GM18867 (cell line): ENCODE data around the gene PSMD11.
"Not testable (repeated sequence)": the region's sequence is repeated elsewhere in the genome, so short reads cannot be mapped to it uniquely, and the experiment has no call there.

Source experiments
- ATAC-seq: cut with Tn5 transposase; IDR thresholded peaks from one replicate; pipeline ENCODE4 v1.9.1; 2021; ENCODE audit warnings: mild to moderate bottlenecking, moderate library complexity; ENCODE audit not compliant: unreplicated experiment

Gene PSMD11

DNA sequence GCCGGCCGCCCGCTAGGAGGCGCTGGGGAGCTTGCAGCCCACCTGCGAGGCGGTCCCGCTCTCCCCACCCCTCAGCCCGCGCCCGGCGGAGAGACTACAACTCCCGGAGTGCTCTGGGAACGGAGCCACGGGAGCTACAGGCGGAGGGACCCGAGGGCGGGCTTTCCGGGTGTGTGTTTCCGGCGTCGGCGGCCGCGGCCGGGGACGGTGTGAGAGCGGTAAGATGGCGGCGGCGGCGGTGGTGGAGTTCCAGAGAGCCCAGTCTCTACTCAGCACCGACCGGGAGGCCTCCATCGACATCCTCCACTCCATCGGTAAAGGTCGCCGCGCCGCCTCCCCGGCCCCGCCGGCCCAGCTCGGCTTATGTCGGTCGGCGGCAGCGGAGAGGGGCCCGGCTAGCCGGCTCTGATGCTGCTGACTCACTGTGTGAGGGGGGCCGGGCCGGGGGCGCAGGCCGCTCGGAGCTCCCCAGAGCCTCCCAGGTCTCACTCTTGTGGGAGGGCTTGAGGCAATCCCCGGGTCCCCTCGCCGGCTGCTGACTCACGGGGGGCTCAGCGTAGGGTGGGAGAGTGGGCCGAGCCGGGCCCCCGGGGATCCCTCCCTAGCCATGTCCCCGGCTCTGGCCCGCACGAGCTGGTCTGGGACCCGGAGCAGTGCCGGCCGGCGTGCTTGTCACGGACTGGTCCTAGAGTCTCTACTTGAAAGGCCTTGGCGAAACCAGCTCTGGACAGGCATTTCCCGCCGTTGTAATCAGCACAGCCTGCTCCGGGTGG, at the start of gene PSMD11:
Gene PSMD11 (plus strand): TSS at position 210 of the 773 bp plus-strand sequence. CDS start 14 bp downstream, at position 224.
- ATAC-seq = peak; percentile 89

DNA sequence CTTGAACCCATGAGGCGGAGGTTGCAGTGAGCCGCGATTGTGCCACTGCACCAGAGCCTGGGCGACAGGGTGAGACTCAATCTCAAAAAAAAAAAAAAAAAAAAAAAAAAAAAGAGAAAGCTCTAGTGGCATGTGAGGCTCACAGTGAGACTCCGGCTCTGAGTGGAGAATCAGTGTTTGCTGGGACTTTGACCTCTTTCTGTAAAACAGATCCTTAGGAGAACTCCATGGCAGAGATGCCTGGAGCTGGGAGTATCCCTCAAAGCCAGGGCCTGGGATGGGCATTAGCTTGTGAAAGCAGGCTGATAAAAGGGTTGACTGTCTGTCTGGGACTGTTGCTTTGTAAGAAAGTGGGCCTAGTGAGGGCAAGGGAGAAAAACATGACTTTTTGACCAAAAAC, 48.0 kb upstream of the PSMD11 start:
- no peak for ATAC-seq

DNA sequence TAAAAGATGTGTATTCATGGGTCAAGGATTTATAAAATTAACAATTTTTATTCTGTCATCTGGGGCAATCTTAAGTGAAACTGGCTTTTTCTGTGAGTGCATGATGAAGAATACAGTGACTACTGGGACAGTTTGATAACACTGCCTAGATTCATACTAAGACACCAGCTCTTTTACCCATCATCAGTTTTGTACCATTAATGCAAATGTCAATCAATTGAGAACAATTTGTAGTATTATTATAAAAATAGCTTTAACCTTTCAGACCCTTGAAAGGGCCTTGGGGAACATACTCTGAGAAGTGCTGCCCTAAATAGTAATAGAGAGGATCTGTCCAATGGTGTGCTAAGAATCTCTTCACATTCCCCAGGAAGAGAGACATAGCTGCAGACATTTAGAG, 45.4 kb upstream of the PSMD11 start:
- no peak for ATAC-seq

DNA sequence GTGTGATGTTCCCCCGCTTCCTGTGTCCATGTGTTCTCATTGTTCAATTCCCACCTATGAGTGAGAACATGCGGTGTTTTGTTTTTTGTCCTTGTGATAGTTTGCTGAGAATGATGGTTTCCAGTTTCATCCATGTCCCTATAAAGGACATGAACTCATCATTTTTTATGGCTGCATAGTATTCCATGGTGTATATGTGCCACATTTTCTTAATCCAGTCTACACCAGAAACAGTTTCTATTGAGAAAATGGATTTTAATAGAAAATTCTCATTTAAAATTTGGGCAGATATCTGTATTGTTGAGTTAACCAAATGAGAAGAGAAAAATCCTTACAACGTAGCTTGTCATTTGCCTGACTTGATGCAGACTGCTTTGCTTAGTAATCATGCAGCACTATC, 34.2 kb upstream of the PSMD11 start:
- not testable (repeated sequence) for ATAC-seq

DNA sequence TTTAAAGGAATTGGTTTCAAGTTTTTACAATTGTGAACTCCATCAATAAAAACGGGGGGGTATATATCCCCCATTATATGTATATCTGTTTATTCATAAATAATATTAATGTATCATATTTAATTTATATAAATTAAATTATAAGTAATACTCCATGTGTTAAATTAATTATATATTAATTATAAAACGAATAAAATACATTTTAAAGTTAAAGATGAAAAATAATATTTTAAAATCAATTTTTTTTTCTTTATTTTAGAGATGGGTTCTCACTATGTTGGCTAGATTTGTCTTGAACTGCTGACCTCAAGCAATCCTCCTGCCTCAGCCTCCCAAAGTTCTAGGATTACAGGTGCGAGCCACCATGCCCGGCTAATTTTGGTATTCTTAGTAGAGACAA, 17.4 kb upstream of the PSMD11 start:
- no peak for ATAC-seq

DNA sequence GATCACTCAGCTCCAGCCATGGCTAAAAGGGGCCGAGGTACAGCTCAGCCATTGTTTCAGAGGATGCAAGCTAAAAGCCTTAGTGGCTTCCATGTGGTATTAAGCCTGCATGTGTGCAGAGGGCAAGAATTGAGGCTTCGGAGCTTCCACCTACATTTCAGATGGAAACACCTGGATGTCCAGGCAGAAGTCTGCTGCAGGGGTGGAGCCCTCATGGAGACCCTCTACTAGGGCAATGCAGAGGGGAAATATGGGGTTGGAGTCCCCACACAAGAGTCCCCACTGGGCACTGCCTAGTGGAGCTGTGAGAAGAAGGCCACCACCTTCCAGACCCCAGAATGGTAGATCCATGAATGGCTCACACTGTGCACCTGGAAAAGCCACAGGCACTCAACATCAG, 14.7 kb upstream of the PSMD11 start:
- ATAC-seq = no peak

DNA sequence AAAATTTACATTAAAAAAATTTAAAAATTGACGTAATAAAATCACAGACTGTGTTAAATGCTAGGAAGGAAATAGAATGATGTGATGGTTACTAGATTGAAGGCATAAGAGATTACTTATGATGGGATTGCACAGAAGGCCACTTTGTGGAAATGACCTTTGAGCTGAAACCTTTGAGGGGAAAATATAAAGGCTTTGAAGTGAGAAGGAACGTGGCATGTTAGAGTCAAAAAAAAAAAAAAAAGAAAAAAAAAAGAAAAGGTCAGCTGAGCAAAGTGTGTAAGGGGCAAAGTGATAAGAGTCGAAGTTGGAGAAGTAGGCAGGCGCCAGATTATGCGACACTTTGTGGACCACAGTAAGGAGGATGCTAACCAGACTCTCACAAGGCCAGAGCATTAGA, 3.6 kb upstream of the PSMD11 start:
- no peak for ATAC-seq

DNA sequence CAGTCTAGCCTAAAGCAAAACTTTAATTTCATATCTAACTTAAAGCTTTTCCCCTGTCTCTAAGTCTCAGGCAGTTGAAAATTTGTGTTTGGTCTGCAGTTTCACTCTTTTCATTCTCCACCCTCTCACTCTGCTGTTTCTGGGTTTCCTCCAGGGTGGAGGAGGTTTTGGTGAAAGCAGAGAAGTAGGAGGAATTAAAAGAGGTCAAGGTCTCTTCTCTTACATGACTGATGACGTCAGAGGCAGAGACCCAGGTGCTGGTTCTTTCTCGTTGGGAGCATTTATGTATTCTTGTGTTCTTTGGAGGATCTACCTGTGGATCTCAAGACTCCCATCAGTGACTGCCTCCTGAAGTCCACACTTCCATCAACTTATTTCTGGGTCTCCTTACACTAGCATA, 2.4 kb upstream of the PSMD11 start:
- no peak for ATAC-seq

DNA sequence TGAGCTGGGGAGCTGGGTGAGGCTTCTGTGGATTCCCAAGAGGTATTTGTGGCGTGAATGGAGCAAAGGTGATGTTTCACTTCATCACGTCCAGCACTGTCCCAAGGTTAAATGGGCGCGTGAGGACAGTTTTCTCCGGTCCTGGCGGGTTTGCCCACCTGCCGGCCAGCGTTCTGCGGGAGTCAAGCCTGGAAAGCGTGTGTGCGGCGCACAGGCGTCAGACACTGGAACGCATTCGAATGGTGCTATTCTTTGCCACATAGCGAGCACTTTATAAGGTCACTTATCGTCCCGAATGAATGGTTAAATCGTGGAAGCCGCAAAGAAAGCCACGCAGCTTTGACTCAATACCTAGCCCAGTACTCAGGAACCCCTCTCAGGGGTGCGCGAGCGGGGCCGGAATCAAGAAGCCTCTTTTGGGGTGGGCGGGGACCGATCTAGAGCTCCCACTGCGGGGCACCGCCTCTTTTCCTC, 446 bp upstream of the PSMD11 start:
- ATAC-seq = no peak

DNA sequence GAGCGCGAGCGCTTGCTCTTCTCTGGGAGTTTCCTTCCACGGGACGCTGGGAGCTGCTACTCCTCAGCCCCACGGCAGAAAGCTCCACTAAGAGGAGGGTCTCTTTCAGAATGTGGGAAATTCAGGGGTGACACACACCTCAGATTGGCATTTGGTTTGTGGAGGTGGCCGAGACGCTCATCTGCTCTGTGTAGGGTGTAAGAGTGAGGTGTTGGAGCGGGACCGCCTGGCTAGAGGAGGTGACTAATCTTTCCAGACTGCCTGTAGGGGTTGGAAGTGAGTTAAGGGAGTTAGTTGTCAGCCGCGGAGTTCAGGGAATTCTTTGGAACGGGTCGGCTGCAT, 735 bp downstream of the PSMD11 start:
- ATAC-seq = peak; percentile 11

DNA sequence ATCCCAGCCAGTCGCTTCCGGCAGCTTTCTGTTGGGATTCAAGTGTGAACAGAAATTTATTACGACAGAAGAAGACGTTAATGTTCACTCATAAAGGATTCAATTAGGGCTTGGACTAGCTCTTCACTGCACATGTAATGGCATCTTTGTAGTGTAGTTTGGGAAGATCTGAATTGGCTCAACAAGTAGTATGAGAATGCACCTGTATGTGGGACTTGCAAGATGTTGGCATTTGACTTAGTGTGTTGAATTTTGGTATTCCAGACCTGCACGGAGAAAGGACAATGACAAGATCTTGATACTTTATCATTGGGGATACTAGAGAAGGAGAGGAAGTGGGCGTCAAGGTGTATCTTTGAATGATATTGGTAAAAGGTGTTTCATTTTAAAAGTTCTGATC, 1.2 kb downstream of the PSMD11 start:
- ATAC-seq = no peak

DNA sequence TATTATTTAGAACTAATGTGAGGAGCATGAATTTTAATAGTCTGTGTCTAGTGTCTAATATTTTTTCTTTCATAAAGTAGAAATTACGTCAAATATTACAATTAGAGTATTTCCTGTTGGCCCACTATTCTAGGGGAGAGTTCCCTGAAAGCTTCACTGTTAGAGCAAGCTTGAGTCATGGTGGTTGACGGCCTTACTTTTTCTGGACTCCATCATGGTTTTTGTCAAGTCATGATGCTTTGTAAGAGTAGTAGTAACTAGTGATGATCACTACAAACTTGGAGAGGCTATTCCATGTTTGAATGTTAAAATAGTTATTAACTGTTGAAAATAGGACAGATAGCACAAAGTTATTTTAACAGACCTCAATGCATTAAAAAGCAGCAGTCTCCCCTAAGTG, 1.7 kb downstream of the PSMD11 start:
- no peak for ATAC-seq

DNA sequence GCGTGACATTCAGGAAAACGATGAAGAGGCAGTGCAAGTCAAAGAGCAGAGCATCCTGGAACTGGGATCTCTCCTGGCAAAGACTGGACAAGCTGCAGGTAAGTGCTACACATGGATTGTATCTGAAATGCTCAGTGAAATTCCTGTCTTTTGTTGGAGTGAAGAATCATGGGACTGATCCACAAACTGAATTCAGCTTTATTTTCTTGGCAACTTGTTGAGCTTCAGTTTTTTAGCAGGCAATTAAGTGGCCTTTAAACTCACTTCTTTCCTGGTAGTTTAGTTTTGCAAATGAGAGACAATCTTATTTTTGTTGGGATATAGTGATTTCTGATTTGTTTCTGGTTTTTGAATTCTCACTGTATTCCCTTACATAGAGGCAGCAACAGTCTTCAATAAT, 2.6 kb downstream of the PSMD11 start:
- no peak for ATAC-seq

DNA sequence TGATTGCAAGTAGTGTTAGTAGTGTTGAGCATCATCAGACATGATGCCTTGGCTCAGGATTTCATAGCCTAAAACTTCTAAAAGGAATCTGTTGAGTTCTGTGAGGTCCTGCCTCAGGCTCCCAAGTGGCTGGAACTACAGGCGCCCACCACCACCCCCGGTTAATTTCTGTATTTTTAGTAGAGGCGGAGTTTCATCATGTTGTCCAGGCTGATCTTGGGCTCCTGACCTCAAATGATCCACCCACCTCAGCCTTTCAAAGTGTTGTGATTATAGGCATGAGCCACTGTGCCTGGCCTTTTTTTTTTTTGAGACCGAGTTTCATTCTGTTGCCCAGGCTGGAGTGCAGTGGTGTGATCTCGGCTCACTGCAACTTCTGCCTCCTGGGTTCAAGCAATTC, 5.7 kb downstream of the PSMD11 start:
- no peak for ATAC-seq

DNA sequence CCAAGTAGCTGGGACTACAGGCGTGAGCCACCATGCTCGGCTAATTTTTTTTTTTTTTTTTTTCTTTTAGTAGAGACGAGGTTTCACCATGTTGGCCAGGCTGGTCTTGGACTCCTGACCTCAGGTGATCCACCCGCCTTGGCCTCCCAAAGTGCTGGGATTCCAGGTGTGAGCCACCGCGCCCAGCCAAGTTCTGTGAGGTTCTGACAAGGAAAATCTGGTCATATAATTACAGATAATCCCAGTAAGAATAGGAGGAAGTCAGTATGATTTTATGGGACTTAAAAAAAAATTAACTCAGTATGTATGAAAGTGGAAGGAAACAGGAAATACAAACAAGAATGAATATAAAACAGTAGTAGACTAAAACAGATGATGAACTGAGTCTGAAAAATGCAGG, 6.1 kb downstream of the PSMD11 start:
- ATAC-seq = not testable (repeated sequence)

DNA sequence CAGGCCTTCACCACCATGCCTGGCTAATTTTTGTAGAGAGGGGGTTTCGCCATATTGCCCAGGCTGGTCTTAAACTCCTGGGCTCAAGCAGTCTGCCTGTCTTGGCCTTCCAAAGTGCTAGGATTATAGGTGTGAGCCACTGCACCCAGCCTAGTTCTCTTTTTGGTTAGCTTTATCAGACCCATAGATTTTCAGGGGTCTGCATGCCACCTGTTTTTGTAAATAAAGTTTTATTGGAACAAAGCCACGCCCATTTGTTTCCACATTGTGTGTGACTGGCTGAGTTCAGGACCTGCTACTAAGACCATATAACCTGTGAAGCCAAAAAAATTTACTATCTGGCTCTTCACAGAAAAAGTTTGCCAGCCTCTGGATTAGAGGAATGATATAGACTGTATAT, 7.6 kb downstream of the PSMD11 start:
- ATAC-seq = no peak

DNA sequence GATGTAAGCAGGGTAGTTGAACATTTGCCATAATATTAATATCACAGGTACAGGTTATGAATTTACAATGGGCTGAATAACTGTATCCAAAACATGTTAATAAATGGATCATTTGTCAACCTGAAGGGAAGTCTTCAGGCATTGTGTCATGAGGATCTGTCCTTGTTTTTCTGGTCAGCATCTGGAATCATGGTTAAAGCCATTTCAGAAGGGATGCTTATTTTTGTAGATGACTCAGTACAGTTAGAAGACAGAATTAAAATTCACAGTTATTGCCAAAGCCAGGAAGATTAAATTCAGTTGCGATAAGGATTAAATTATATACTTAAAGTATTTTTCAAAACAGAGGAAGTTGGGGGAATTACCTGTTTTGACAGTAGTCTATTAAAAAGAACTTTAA, 8.0 kb downstream of the PSMD11 start:
- no peak for ATAC-seq

DNA sequence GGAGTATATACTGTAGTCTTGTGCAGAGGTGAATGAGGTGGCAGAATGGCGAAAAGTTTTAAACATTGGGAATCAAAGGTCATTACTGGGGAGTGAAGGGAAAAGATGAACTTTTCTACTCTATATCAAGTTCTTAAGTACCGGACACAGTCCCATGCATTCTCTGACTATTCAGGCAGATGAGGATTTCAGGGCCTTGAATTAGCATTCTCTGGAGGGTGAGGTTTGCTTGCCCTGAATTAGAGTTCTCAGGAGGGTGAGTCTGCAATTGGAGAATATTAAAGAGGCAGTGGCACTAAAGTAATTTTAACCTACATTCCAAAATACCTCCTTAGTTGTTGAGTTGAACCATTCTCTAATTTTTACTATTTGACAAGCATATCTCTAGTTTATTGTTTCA, 9.1 kb downstream of the PSMD11 start:
- ATAC-seq = no peak

DNA sequence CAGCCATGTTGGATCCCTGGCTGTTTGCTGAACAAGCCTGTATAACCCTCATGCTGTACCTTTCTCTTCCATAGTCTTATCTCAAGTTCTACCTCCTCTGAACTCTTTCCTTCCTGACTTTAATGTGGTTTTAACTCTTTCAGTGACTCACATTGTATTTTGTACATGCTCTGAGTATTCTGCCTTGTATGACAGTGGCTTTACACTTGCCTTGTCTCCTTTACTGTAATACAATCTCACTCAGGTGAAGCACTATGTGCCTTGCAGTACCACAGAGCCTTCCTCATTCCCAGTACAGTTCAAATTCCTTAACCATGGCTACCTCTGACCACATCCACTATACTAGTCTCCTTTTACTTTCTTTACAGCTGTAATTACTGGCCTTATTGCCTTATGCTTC, 14.1 kb downstream of the PSMD11 start:
- no peak for ATAC-seq

DNA sequence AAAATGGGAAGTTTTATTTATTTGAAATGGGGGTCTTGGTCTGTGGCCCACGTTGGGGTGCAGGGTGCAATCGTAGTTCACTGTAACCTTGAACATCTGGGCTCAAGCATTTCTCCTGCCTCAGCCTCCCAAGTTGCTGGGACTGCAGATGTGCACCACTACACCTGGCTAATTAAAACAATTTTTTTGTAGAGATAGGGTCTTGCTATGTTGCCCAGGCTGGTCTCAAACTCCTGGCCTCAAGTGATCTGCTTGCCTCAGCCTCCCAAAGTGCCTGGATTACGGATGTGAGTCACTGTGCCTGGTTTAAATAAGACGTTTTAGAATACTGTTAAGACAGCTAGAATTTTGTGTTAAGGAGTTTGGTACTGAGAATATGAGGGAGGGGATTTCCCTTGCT, 15.7 kb downstream of the PSMD11 start:
- no peak for ATAC-seq

DNA sequence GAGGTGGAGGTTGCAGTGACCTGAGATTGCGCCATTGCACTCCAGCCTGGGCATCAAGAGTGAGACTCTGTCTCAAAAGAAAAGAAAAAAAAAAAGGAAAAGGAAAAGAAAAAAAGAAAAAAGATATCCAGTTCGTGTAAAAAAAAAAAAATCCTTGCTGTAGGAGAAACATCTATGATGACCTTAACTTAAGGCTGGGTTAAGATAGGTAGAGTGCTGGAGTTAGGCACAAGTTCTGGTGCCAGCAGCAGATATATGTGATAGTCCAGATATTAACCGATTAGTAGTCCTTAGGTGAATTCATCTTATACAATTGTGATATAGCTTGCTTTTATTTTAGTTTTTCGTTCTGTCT, 17.2 kb downstream of the PSMD11 start:
- no peak for ATAC-seq

DNA sequence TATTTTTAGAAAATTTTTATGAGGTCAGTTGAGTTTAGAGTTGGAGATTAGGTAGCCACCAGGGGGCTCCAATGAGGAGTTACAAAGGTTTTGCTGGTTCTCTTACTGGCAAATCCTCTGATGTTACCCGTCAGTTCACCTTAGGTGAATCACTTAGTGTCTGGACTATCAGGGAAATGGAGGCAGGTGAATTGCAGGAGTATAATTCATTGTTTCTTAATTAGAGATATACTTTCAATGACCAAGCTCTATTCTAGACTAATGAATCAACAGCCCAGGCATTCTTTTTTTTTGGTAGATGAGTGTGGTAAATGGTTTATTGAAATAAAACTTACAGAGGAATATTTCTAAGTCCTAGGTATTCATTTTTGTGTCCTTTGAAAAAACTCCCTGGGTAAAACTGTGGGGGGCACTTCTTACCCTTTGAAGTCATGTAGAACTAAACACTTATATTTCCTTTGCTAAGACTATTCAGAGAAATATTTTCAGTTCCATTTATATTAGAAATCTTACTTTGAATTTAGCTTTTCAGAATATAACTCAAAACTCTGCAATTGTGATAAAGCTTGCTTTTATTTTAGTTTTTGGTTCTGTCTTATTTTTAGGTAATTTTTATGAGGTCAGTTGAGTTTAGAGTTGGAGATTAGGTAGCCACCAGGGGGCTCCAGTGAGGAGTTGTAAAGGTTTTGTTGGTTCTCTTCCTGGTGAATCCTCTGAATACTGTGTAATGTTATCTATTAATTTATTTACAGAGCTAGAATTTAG, 17.7 kb downstream of the PSMD11 start:
- ATAC-seq = no peak

DNA sequence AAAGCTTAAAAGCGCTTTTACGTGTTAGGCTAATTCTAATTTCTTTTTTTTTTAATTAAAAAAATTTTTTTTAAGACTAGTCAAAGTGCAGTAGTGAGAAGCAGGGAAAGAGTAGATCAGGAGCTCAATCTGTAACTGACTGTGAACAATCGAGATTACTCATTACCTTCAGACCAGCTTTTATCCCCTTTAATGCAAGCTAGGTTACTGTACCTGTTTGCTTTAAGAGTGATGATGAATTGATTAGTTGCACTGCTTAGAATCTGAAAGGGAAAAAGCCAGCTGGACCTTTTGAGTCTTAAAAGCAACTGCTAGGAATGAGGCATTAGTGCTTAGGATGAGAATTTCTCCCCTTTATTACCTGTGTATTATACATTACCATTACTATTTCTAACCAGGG, 19.0 kb downstream of the PSMD11 start:
- ATAC-seq = no peak
